GM12801 (cell line): Measurements from ENCODE around the gene STOX1.

Experiments used
- TF ChIP-seq, protein P1 (sequence below): IDR thresholded peaks from one replicate; pipeline ENCODE4 v1.5.1; 2011; ENCODE audit warnings: control low read depth; ENCODE audit not compliant: insufficient read length; ENCODE audit errors: extremely low read depth

Gene STOX1

DNA sequence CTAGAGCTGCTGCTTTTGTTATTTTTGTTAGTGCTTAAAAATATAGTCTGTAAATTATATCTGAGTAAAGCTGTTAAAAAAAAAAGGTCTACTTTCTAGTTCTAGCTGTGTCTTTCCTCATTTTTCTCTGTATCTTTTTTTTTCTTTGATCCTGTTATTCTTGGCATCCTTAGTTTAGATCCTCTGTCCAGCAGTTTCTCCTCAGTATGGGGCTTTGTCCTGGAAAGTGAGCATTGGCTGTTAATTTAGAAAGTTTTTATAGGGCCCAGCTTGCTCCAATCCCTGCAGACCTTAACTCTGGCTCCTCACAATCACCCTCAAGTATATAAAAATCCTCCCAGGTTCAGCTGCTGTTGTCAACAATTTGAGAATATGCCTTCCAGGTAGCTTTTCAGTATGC is 97.3 kb downstream of the STOX1 start:
- TF ChIP-seq, protein P1, sequence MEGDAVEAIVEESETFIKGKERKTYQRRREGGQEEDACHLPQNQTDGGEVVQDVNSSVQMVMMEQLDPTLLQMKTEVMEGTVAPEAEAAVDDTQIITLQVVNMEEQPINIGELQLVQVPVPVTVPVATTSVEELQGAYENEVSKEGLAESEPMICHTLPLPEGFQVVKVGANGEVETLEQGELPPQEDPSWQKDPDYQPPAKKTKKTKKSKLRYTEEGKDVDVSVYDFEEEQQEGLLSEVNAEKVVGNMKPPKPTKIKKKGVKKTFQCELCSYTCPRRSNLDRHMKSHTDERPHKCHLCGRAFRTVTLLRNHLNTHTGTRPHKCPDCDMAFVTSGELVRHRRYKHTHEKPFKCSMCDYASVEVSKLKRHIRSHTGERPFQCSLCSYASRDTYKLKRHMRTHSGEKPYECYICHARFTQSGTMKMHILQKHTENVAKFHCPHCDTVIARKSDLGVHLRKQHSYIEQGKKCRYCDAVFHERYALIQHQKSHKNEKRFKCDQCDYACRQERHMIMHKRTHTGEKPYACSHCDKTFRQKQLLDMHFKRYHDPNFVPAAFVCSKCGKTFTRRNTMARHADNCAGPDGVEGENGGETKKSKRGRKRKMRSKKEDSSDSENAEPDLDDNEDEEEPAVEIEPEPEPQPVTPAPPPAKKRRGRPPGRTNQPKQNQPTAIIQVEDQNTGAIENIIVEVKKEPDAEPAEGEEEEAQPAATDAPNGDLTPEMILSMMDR = no peak

DNA sequence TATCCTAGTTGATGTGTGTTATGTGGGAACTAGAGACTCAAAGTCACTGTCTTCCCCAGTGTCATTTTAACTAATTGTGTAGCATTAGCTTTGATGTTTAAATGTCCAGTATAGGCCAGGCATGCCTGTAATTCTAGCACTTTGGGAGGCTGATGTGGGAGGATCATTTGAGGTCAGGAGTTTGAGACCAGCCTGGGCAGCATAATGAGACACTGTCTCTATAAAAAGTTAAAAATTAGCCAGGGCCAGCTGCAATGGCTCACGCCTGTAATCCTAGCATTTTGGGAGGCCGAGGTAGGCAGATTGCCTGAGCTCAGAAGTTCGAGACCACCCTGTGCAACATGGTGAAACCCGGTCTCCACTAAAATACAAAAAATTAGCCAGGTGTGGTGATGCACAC is 98.2 kb downstream of the STOX1 start:
- TF ChIP-seq, protein P1 = no peak

DNA sequence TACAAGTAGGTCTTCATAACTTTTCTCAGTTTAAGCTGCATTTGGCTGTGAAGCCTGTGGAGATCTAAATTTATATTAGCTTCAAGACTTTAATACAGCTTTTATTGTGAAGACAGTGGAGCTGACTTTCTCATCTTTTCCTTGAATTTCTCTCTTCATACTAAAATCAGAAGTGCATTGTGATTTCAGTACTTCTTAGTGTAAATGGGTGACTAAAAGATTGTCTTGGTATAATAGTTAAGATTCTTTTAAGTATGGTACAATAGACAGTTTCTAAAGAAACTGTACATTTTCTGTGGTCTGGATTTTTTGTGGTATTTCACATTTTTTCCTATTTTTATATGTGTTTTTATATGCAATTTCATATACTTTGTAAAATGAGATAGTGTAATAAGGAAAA is 107.7 kb downstream of the STOX1 start:
- TF ChIP-seq, protein P1 = no peak

DNA sequence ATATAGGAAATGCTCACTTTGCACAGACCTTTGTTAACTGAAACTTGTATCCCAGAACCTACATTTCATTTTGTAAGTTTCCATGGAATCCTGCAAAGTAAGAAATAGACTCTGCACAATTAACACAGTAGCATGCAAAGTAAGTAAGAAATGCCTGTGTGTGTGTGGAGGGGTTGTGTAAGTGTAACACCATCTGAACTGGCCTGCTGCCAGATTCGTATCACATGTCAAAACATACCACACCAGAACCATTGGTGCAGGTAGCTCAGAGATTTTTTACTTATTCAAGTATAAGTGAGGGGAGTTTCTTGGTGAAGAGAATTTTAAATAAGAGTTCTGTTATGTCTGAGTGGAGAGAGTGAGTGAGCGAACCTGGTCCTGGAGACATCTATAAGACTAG is 110.8 kb downstream of the STOX1 start:
- TF ChIP-seq, protein P1 = no peak

DNA sequence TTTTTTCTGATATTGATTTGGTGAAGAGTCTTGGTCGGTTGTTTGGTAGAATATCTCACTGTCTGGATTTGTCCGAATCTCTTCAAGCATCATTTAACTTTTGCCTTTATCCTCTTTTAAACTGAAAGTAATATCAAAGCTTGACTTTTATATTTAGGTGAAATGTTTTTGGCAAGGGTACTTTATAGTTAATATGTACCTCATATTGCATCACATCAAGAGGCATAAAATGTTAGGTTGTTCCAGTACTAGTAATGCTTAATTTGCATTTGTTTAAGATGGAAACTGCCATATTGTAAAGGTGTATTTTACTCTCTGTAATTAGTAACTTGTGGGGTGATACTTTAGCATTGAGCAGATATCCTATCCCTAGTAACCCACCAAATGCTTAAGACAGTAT is 111.6 kb downstream of the STOX1 start:
- TF ChIP-seq, protein P1 = no peak
